ENCODE data around the gene RPL21.
"Not testable (repeated sequence)": the region's sequence is repeated elsewhere in the genome, so short reads cannot be mapped to it uniquely, and the experiment has no call there.

Gene RPL21

GRCh38 chr13:27251166-27252091 is at the start of gene RPL21:
TSS of gene RPL21 (plus strand) at chr13:27251558. CDS start at chr13:27253777, 2,219 bp downstream.
- peak; percentile 88 to 94 for DNase-seq

GRCh38 chr13:27201661-27202060 is 49.7 kb upstream of the RPL21 start:
- DNase-seq = no peak

- no peak for DNase-seq
Measured at GRCh38 chr13:27203186-27203585, 48.2 kb upstream of the RPL21 start.

GRCh38 chr13:27203854-27204253 is 47.5 kb upstream of the RPL21 start:
- DNase-seq = no peak

- DNase-seq = no peak
Measured at GRCh38 chr13:27208514-27208913, 42.8 kb upstream of the RPL21 start.

GRCh38 chr13:27211271-27211670 is 40.1 kb upstream of the RPL21 start:
- no peak for DNase-seq

GRCh38 chr13:27211771-27212364 is 39.5 kb upstream of the RPL21 start:
- DNase-seq = no peak

- not testable (repeated sequence) for DNase-seq
Measured at GRCh38 chr13:27213386-27213785, 38.0 kb upstream of the RPL21 start.

- not testable (repeated sequence) for DNase-seq
Measured at GRCh38 chr13:27217791-27218190, 33.6 kb upstream of the RPL21 start.

- not testable (repeated sequence) for DNase-seq
Measured at GRCh38 chr13:27218861-27219260, 32.5 kb upstream of the RPL21 start.

- DNase-seq = no peak
Measured at GRCh38 chr13:27219611-27220010, 31.7 kb upstream of the RPL21 start.

GRCh38 chr13:27222100-27222499 is 29.3 kb upstream of the RPL21 start:
- DNase-seq = not testable (repeated sequence)

- DNase-seq = no peak
Measured at GRCh38 chr13:27226991-27227390, 24.4 kb upstream of the RPL21 start.

GRCh38 chr13:27228131-27228530 is 23.2 kb upstream of the RPL21 start:
- DNase-seq = no peak

GRCh38 chr13:27229642-27230041 is 21.7 kb upstream of the RPL21 start:
- DNase-seq = no peak

GRCh38 chr13:27233964-27234363 is 17.4 kb upstream of the RPL21 start:
- DNase-seq = no peak

GRCh38 chr13:27236478-27236877 is 14.9 kb upstream of the RPL21 start:
- no peak for DNase-seq

GRCh38 chr13:27242702-27243101 is 8.7 kb upstream of the RPL21 start:
- no peak for DNase-seq

- no peak for DNase-seq
Measured at GRCh38 chr13:27245610-27246009, 5.7 kb upstream of the RPL21 start.

- no peak for DNase-seq
Measured at GRCh38 chr13:27250833-27251165, 559 bp upstream of the RPL21 start.

GRCh38 chr13:27252467-27252866 is 1.1 kb downstream of the RPL21 start:
- DNase-seq = no peak

GRCh38 chr13:27257233-27257568 is 5.8 kb downstream of the RPL21 start:
- no peak for DNase-seq

- DNase-seq = no peak
Measured at GRCh38 chr13:27257648-27258253, 6.4 kb downstream of the RPL21 start.

Data from bone marrow (tissue), 2 donors.